HG03571 (cell line): ENCODE data around the gene S1PR5.
A peak's percentile ranks its signal among the peaks of the same experiment; 100 is the strongest.
"Not testable (repeated sequence)": the region's sequence is repeated elsewhere in the genome, so short reads cannot be mapped to it uniquely, and the experiment has no call there.

ENCODE experiments used
- ATAC-seq: cut with Tn5 transposase; IDR thresholded peaks from one replicate; pipeline ENCODE4 v1.9.1; 2021; ENCODE audit not compliant: unreplicated experiment

S1PR5 gene

GRCh38 chr19:10544753-10545251 lies 27.6 kb upstream of the S1PR5 start:
- no peak for ATAC-seq

GRCh38 chr19:10544242-10544752 lies 27.1 kb upstream of the S1PR5 start:
- ATAC-seq: peak; percentile 19

- ATAC-seq: peak; percentile 48
These were observed 26.4 kb upstream of the S1PR5 start, which contains the start of gene ATG4D for GRCh38 chr19:10543420-10544241. TSS of gene ATG4D (plus strand) at chr19:10543904. CDS start at chr19:10544091, 187 bp downstream.

- ATAC-seq: no peak
These were observed 25.8 kb upstream of the S1PR5 start for GRCh38 chr19:10543059-10543419.

GRCh38 chr19:10539016-10539415 lies 21.8 kb upstream of the S1PR5 start:
- not testable (repeated sequence) for ATAC-seq

GRCh38 chr19:10538204-10538983 lies 21.1 kb upstream of the S1PR5 start:
- no peak for ATAC-seq

- no peak for ATAC-seq
These were observed 20.4 kb upstream of the S1PR5 start for GRCh38 chr19:10537668-10538067.

- no peak for ATAC-seq
These were observed 18.4 kb upstream of the S1PR5 start for GRCh38 chr19:10535613-10536012.

- no peak for ATAC-seq
These were observed 16.6 kb upstream of the S1PR5 start for GRCh38 chr19:10533646-10534386.

GRCh38 chr19:10532457-10532856 lies 15.2 kb upstream of the S1PR5 start:
- ATAC-seq: no peak

GRCh38 chr19:10526887-10527286 lies 9.6 kb upstream of the S1PR5 start:
- not testable (repeated sequence) for ATAC-seq

- ATAC-seq: no peak
These were observed 8.4 kb upstream of the S1PR5 start for GRCh38 chr19:10525636-10526035.

- no peak for ATAC-seq
These were observed 5.9 kb upstream of the S1PR5 start for GRCh38 chr19:10523135-10523636.

- ATAC-seq: no peak
These were observed 4.4 kb upstream of the S1PR5 start for GRCh38 chr19:10521461-10522171.

GRCh38 chr19:10520652-10521318 lies 3.5 kb upstream of the S1PR5 start:
- ATAC-seq: no peak

- ATAC-seq: no peak
These were observed 2.2 kb upstream of the S1PR5 start for GRCh38 chr19:10519421-10519820.

- ATAC-seq: no peak
These were observed 1.5 kb upstream of the S1PR5 start for GRCh38 chr19:10518444-10519361.

GRCh38 chr19:10517760-10518443 lies 655 bp upstream of the S1PR5 start:
- no peak for ATAC-seq
